ENCODE measurements around the gene PRTG.

The PRTG gene

DNA sequence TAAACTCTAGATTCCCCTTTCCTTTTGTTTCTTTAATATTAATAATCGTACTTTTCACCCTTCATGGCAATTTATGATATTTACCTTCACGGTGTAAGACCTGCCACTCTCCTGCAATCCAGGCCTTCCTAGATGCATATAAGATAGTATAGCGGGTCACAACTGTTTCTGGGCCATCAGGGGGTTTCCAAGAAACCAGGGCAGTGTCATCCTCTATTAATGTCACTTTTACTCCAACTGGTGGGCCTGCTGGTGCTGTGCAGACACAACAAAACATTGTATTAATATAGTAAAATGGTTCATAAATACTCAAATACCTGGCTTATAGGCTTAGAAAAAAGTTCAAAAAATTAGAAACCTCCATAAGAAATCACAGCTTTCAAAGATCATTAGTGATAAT lies 105.9 kb downstream of the PRTG start:
- H3K9ac ChIP-seq (ENCODE audit: low read length), result no peak overlapping the region
- no peaks in the 10 kb centered on the region for H3K36me3 ChIP-seq (ENCODE audit: control insufficient read depth, insufficient read depth, low read length)
- H3K4me1 ChIP-seq (ENCODE audit: control insufficient read depth, insufficient read depth, low read length), result no peaks in the 10 kb centered on the region
- no peak overlapping the region for H3K4me3 ChIP-seq (ENCODE audit: low read length)
- H3K27me3 ChIP-seq (ENCODE audit: control insufficient read depth, insufficient read depth, low read length), result no peaks in the 10 kb centered on the region
- H3K27ac ChIP-seq (ENCODE audit: low read depth, low read length), result no peak overlapping the region

DNA sequence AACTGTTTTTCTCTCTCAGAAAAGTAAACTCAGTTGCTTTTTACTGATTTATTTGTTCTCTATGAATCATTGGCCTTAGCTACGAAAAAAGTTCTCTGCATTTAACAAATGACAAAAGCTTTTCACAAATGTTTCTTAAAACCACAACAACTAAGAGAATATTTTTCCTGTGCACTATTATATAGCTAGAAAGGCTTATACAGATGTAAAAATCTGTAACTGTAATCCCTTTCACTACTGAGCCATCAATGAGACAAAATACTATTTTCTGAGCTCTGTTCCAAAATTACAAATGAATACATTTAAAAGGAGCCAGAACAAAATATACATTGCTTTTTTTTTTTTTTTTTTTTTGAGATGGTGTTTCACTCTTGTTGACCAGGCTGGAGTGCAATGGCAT lies 109.2 kb downstream of the PRTG start:
- no peak overlapping the region for H3K27ac ChIP-seq (ENCODE audit: low read depth, low read length)
- no peaks in the 10 kb centered on the region for H3K36me3 ChIP-seq (ENCODE audit: control insufficient read depth, insufficient read depth, low read length)
- no peaks in the 10 kb centered on the region for H3K27me3 ChIP-seq (ENCODE audit: control insufficient read depth, insufficient read depth, low read length)
- H3K9ac ChIP-seq (ENCODE audit: low read length), result no peak overlapping the region
- H3K4me3 ChIP-seq (ENCODE audit: low read length), result no peak overlapping the region
- no peaks in the 10 kb centered on the region for H3K4me1 ChIP-seq (ENCODE audit: control insufficient read depth, insufficient read depth, low read length)

DNA sequence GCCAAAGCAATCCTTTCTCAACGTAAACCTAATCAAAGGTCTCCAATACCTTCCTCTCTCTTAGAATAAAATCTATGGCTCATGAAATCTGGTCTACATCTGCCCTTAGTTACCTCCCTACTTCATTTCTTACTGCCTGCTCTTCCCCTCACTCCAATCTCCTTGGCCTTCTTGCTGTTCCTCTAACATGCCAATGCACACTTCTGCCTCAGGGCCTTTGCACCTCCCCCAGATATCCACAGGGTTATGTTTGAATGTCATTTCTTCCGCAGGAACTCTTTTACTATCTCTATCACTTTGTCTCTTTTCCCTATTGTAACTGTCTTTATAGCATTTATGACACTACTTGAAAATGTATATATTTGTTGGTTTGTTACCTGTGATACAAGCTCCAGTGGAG lies 110.5 kb downstream of the PRTG start:
- Histone ChIP-seq H3K27ac (ENCODE audit: low read depth, low read length) (no peak overlapping the region), H3K27me3 (ENCODE audit: control insufficient read depth, insufficient read depth, low read length) (no peaks in the 10 kb centered on the region), H3K4me1 (ENCODE audit: control insufficient read depth, insufficient read depth, low read length) (no peaks in the 10 kb centered on the region), H3K9ac (ENCODE audit: low read length) (no peak overlapping the region), H3K36me3 (ENCODE audit: control insufficient read depth, insufficient read depth, low read length) (no peaks in the 10 kb centered on the region), H3K4me3 (ENCODE audit: low read length) (no peak overlapping the region)

DNA sequence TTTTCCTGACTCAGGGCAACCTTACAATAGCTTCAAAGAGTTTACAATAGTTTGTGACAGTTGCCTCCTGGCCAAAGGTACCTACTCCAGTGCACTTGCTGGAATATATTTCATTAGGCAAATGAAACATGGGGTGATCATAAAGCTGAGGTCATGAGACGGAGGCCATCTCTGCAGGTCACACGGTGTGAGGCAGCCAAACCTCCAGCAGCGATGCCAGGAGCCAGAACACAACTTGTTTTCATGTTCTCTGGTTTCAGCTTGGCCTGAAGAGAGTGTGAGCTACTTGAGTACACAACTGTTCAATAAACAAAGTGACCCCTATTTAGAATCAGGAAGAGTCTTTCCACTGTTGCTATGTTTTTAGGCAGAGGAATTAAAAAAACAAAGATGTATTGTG lies 112.1 kb downstream of the PRTG start:
- Histone ChIP-seq H3K4me1 (ENCODE audit: control insufficient read depth, insufficient read depth, low read length) (no peaks in the 10 kb centered on the region), H3K27me3 (ENCODE audit: control insufficient read depth, insufficient read depth, low read length) (no peaks in the 10 kb centered on the region), H3K4me3 (ENCODE audit: low read length) (no peak overlapping the region), H3K27ac (ENCODE audit: low read depth, low read length) (no peak overlapping the region), H3K36me3 (ENCODE audit: control insufficient read depth, insufficient read depth, low read length) (no peaks in the 10 kb centered on the region), H3K9ac (ENCODE audit: low read length) (no peak overlapping the region)

DNA sequence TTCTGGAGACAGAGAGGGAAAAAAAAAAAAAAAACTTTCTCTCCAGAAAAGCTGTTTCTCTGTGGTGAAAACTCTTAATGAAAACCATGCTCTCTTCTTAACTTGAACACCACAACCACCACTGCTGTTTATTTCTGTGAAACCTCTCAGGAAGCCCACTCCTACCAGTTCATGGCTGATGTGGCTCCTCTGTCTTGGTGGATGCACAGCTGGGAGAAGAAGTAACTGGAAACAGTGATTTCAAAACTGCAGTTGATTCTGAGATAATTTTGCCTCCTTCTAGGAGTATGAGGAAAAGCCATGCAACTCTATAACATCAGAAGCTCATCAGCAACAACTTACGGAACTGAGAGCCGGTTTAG lies 114.6 kb downstream of the PRTG start:
- no peaks in the 10 kb centered on the region for H3K36me3 ChIP-seq (ENCODE audit: control insufficient read depth, insufficient read depth, low read length)
- no peak overlapping the region for H3K9ac ChIP-seq (ENCODE audit: low read length)
- H3K4me3 ChIP-seq (ENCODE audit: low read length), result no peak overlapping the region
- H3K4me1 ChIP-seq (ENCODE audit: control insufficient read depth, insufficient read depth, low read length), result no peaks in the 10 kb centered on the region
- H3K27me3 ChIP-seq (ENCODE audit: control insufficient read depth, insufficient read depth, low read length), result no peaks in the 10 kb centered on the region
- H3K27ac ChIP-seq (ENCODE audit: low read depth, low read length), result no peak overlapping the region

DNA sequence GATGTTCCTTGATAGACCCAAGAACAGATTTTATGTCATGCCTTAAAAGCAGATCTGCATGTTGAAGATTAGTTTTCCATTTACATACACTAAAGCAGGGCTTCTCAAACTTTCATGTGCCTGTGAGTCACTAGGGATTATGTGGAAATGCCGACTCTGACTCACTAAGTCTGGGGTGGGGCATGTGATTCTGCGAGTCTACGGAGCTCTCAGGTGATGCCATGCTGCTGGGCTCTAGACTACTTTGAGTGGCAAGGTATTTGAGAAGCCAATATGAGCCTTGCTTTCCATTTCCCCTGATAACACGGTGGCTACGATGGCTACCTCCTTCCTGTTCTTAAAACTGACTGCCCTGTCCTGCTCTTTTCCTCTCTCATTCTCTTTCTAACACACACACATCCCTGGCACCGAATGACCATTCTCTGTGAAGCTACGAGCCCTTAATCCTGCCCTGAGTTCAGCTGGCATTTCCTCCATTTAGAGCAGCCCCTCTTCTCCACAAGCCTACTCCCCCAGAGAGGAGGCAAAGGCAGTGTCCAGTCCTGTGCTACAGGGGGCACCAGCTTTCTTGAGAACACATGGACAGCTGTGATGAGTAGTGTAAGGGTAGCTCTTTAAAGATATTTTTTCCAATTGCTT lies 115.1 kb downstream of the PRTG start:
- Histone ChIP-seq H3K27me3 (ENCODE audit: control insufficient read depth, insufficient read depth, low read length) (no peaks in the 10 kb centered on the region), H3K27ac (ENCODE audit: low read depth, low read length) (no peak overlapping the region), H3K4me3 (ENCODE audit: low read length) (no peak overlapping the region), H3K4me1 (ENCODE audit: control insufficient read depth, insufficient read depth, low read length) (no peaks in the 10 kb centered on the region), H3K9ac (ENCODE audit: low read length) (no peak overlapping the region), H3K36me3 (ENCODE audit: control insufficient read depth, insufficient read depth, low read length) (no peaks in the 10 kb centered on the region)

DNA sequence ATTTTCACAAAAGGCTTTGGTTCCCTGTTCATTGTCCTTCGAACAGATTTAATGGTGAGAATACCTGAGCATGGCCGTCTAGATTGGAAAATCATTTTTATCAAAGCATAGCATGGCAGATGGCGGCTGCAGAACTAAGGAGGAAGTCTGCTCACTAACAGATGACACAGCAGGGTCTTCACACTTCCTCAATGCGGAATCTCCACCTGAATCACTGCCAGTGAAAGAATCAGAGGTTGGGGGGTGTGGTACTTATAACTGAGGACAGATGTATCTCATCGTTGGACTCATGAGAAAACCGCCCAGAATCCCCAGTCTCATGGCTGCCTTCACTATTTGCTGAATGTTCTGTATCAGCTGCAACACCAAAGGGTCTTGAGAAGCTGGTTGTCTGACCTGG lies 123.2 kb downstream of the PRTG start:
- Histone ChIP-seq H3K9ac (ENCODE audit: low read length) (no peak overlapping the region), H3K27me3 (ENCODE audit: control insufficient read depth, insufficient read depth, low read length) (no peaks in the 10 kb centered on the region), H3K4me3 (ENCODE audit: low read length) (no peak overlapping the region), H3K36me3 (ENCODE audit: control insufficient read depth, insufficient read depth, low read length) (no peaks in the 10 kb centered on the region), H3K4me1 (ENCODE audit: control insufficient read depth, insufficient read depth, low read length) (no peaks in the 10 kb centered on the region), H3K27ac (ENCODE audit: low read depth, low read length) (no peak overlapping the region)

DNA sequence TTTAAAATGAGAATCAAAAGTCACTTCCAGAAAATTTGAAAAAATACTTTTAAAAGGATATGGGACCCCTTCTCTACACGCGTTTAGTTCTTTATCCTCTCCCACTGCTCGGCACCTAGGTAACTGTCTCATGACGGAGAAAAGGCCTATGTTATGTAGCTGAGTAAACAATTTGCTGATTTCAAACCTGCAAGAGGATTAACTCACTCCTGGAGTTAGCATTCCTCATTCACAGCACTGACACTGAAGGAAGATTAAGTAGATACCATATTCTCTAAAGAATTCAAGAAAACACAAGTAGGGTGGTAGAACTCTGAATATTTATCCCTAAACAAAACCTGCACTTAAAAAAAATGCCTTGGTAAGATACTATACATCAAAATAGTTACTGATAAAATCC lies 124.6 kb downstream of the PRTG start:
- H3K4me1 ChIP-seq (ENCODE audit: control insufficient read depth, insufficient read depth, low read length), result no peaks in the 10 kb centered on the region
- no peak overlapping the region for H3K9ac ChIP-seq (ENCODE audit: low read length)
- no peak overlapping the region for H3K4me3 ChIP-seq (ENCODE audit: low read length)
- H3K36me3 ChIP-seq (ENCODE audit: control insufficient read depth, insufficient read depth, low read length), result no peaks in the 10 kb centered on the region
- no peaks in the 10 kb centered on the region for H3K27me3 ChIP-seq (ENCODE audit: control insufficient read depth, insufficient read depth, low read length)
- no peak overlapping the region for H3K27ac ChIP-seq (ENCODE audit: low read depth, low read length)

DNA sequence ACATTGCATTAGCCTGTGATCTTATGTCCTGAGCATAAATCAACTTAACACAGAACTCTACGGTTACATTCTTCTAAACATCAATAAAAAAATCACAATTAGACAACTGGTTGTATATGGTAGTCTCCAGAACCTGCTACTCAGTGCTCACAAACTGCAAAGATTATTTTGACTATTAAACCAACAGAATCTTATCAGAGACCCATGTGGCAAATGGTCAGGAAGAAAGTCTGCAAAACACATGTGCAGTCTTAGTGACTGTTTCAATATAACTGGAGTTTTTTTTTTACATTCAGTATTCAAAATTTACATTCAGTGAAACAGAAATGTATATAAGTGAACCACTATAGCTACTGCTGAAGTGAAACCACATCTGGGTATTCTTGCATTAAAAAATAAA lies 127.5 kb downstream of the PRTG start:
- H3K4me1 ChIP-seq (ENCODE audit: control insufficient read depth, insufficient read depth, low read length), result no peaks in the 10 kb centered on the region
- H3K36me3 ChIP-seq (ENCODE audit: control insufficient read depth, insufficient read depth, low read length), result no peaks in the 10 kb centered on the region
- H3K9ac ChIP-seq (ENCODE audit: low read length), result no peak overlapping the region
- no peaks in the 10 kb centered on the region for H3K27me3 ChIP-seq (ENCODE audit: control insufficient read depth, insufficient read depth, low read length)
- H3K4me3 ChIP-seq (ENCODE audit: low read length), result no peak overlapping the region
- no peak overlapping the region for H3K27ac ChIP-seq (ENCODE audit: low read depth, low read length)

DNA sequence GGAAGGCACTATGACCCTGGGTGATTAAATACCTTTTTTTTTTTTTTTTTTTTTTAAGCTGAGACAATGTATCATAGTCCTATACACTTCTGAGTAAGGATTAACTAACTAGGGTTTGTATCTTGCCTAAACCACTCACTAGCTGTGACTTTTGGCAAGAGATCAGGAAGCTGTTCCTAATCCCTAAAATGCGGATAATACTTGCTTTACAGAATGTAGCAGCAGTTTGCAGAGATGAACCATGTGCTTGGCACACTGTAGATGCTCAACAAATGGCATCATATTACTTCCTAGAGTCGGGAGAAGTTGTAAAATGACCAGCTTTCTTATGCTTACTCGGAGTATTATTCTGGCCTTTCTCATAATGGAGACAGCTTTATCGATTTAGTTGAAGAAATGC lies 129.2 kb downstream of the PRTG start:
- H3K9ac ChIP-seq (ENCODE audit: low read length), result no peak overlapping the region
- H3K27me3 ChIP-seq (ENCODE audit: control insufficient read depth, insufficient read depth, low read length), result no peaks in the 10 kb centered on the region
- no peak overlapping the region for H3K4me3 ChIP-seq (ENCODE audit: low read length)
- H3K27ac ChIP-seq (ENCODE audit: low read depth, low read length), result no peak overlapping the region
- no peaks in the 10 kb centered on the region for H3K36me3 ChIP-seq (ENCODE audit: control insufficient read depth, insufficient read depth, low read length)
- H3K4me1 ChIP-seq (ENCODE audit: control insufficient read depth, insufficient read depth, low read length), result no peaks in the 10 kb centered on the region

DNA sequence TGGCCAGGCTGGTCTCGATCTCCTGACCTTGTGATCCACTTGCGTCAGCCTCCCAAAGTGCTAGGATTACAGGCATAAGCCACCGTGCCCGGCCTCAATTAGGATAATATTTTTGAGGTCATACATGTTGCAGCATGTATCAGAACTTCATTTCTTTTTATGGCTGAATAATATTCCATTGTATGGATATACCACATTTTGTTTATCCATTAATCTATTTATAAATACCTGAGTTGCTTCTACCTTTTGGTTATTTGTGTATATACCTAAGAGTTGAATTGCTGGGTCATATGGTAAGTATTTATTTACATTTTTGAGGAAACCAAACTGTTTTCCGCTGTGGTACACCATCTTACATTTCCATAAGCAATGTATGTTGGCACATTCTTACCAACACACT lies 136.7 kb downstream of the PRTG start:
- Histone ChIP-seq H3K36me3 (ENCODE audit: control insufficient read depth, insufficient read depth, low read length) (no peaks in the 10 kb centered on the region), H3K27me3 (ENCODE audit: control insufficient read depth, insufficient read depth, low read length) (no peaks in the 10 kb centered on the region), H3K27ac (ENCODE audit: low read depth, low read length) (no peak overlapping the region), H3K4me1 (ENCODE audit: control insufficient read depth, insufficient read depth, low read length) (no peaks in the 10 kb centered on the region), H3K9ac (ENCODE audit: low read length) (no peak overlapping the region), H3K4me3 (ENCODE audit: low read length) (no peak overlapping the region)

DNA sequence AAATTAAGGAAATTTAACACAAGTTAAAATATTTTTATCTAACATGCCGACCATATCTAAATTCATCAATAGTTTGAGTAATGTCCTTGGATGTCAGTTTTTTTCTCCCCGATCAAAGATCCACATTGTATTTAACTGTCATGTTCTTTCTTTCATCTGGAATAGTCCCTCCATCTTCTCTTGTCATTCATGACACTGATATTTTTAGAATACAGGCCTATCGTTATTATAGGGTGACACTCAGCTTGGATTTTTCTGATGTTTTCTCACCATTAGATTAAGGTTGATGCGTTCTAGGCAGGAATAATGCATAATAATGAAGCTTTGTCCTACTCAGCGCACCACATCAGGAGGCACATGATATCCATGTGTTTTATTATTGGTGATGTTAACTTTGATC lies 141.6 kb downstream of the PRTG start:
- Histone ChIP-seq H3K4me1 (ENCODE audit: control insufficient read depth, insufficient read depth, low read length) (no peaks in the 10 kb centered on the region), H3K27me3 (ENCODE audit: control insufficient read depth, insufficient read depth, low read length) (no peaks in the 10 kb centered on the region), H3K9ac (ENCODE audit: low read length) (no peak overlapping the region), H3K36me3 (ENCODE audit: control insufficient read depth, insufficient read depth, low read length) (no peaks in the 10 kb centered on the region), H3K4me3 (ENCODE audit: low read length) (no peak overlapping the region), H3K27ac (ENCODE audit: low read depth, low read length) (no peak overlapping the region)

DNA sequence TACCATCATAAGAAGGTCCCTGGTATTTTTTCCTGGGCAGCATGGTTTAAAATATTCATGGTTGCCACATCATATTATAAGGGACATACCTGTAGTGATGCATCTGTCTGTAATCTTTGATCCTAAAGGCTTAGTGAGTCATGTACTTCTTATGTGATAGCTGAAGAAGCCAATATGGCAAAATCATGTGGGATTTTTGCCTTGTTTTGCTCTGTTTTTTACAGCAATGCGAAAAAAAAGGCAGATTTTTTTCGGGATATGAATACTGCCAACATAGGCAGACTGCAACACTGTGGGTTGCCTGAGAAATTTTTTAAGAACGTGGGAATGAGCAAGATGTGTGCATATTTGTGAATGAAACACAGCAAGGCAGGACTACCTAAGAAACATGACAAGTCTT lies 143.5 kb downstream of the PRTG start:
- no peak overlapping the region for H3K9ac ChIP-seq (ENCODE audit: low read length)
- H3K4me1 ChIP-seq (ENCODE audit: control insufficient read depth, insufficient read depth, low read length), result no peaks in the 10 kb centered on the region
- H3K27me3 ChIP-seq (ENCODE audit: control insufficient read depth, insufficient read depth, low read length), result no peaks in the 10 kb centered on the region
- no peak overlapping the region for H3K27ac ChIP-seq (ENCODE audit: low read depth, low read length)
- no peak overlapping the region for H3K4me3 ChIP-seq (ENCODE audit: low read length)
- no peaks in the 10 kb centered on the region for H3K36me3 ChIP-seq (ENCODE audit: control insufficient read depth, insufficient read depth, low read length)

All from rectal smooth muscle tissue (tissue), 1 donor.